HepG2 (cell line): Measurements from ENCODE around the gene MED13L. TPM values are rescaled to one million over a fixed set of nuclear protein-coding genes. Genes with fewer than 3 reads are reported as not detected.

ENCODE experiments used
- ATAC-seq: fragments of 200-7000 bp; cut with Tn5 transposase; 3 replicates; pipeline ENCODE4 v1.9.1; 2020; ENCODE audit warnings: mild to moderate bottlenecking, moderate library complexity
- BruUV-seq: library from RNA; stranded (reverse); fragments of 400-500 nt; replicated peaks from 2 replicates; lab custom pipeline; 2021; lab: Mats Ljungman, UMichigan
- CTCF ChIA-PET: fragments of 300-600 bp; formaldehyde crosslinking; extraction: SDS; loops from one replicate; lab custom pipeline; 2021; ENCODE audit warnings: low total read pairs, inconsistent platforms, low intra/inter-chr PET ratio; lab: Yijun Ruan, JAX
- POLR2A ChIA-PET: fragments of 350-600 bp; sonication (Branson Sonifier 250); formaldehyde crosslinking; loops from one replicate; lab custom pipeline; 2020; ENCODE audit warnings: antibody characterized with exemption, inconsistent platforms; lab: Yijun Ruan, JAX
- DNase-seq: peaks from one replicate; pipeline ENCODE4 v3.0.0-alpha.2; 2015; ENCODE audit warnings: low spot score
- FAIRE-seq: peaks from 3 replicates; lab custom pipeline; 2011; peaks lifted over from hg19 to GRCh38; lab: Jason Lieb, UNC
- H2AFZ ChIP-seq: one replicate; pipeline ENCODE4 v1.6.1; 2011; ENCODE audit warnings: low read length, inconsistent platforms
- H3K27ac ChIP-seq: fragments of 300-600 bp; 3 replicates; pipeline ENCODE4 v1.8.0; 2011; ENCODE audit warnings: mixed run types, mild to moderate bottlenecking, mixed read lengths, low read length, inconsistent platforms; ENCODE audit not compliant: insufficient read depth; ENCODE audit errors: extremely low read length
- H3K27me3 ChIP-seq, 2 experiments: fragments of 200-600 bp in 1 of 2; 2 replicates in 1 of 2; 3 replicates in 1 of 2; pipeline versions ENCODE4 v1.6.0 to v1.8.0; 2011; ENCODE audit warnings: low read length in 2 of 2, mild to moderate bottlenecking in 2 of 2, moderate library complexity in 2 of 2, inconsistent platforms in 1 of 2; ENCODE audit not compliant: insufficient read depth in 2 of 2, control insufficient read depth in 1 of 2
- H3K36me3 ChIP-seq, 2 experiments: fragments of 200-600 bp in 1 of 2; replicated peaks in 1 of 2; 2 replicates in 1 of 2; 3 replicates in 1 of 2; pipeline versions ENCODE4 v1.5.1 to v1.8.0; 2011; ENCODE audit warnings: low read length in 2 of 2, inconsistent platforms in 1 of 2; ENCODE audit not compliant: insufficient read depth in 2 of 2, control insufficient read depth in 1 of 2
- H3K4me1 ChIP-seq: 2 replicates; pipeline ENCODE4 v1.5.1; 2012; ENCODE audit warnings: low read length, inconsistent platforms; ENCODE audit not compliant: insufficient read depth
- H3K4me2 ChIP-seq: 2 replicates; pipeline ENCODE4 v1.6.0; 2011; ENCODE audit warnings: low read depth, low read length, inconsistent platforms
- H3K4me3 ChIP-seq, 3 experiments: fragments of 200-600 bp in 1 of 3; sonication (generic), shearing (Covaris generic) in 1 of 3; replicated peaks in 1 of 3; 2 replicates each; pipeline ENCODE4 v1.5.1; 2011 to 2016; ENCODE audit warnings: low read length in 3 of 3, inconsistent platforms in 2 of 3, low read depth in 2 of 3, mild to moderate bottlenecking in 2 of 3, control low read depth in 1 of 3, mixed read lengths in 1 of 3; ENCODE audit not compliant: insufficient read depth in 1 of 3
- H3K79me2 ChIP-seq: one replicate; pipeline ENCODE4 v1.6.1; 2011; ENCODE audit warnings: low read length, inconsistent platforms; ENCODE audit not compliant: insufficient read depth
- H3K9ac ChIP-seq: 2 replicates; pipeline ENCODE4 v1.6.0; 2011; ENCODE audit warnings: mild to moderate bottlenecking, low read depth, low read length, inconsistent platforms; ENCODE audit not compliant: insufficient read depth
- H3K9me3 ChIP-seq: 2 replicates; pipeline ENCODE4 v1.5.1; 2012; ENCODE audit warnings: mild to moderate bottlenecking, low read length
- H4K20me1 ChIP-seq: 2 replicates; pipeline ENCODE4 v1.6.0; 2011; ENCODE audit warnings: inconsistent platforms, mild to moderate bottlenecking, low read length, moderate library complexity; ENCODE audit not compliant: insufficient read depth
- E2F1 ChIP-seq: sonication (generic); formaldehyde crosslinking; IDR thresholded peaks from 2 replicates; pipeline ENCODE4 v1.5.0; 2020; ENCODE audit warnings: missing genetic modification reagents
- HBP1 ChIP-seq: IDR thresholded peaks from 2 replicates; pipeline ENCODE4 v1.6.1; 2016; ENCODE audit warnings: low read depth, control low read depth
- HOXA5 ChIP-seq: sonication (generic); formaldehyde crosslinking; IDR thresholded peaks from 2 replicates; pipeline ENCODE4 v1.4.0; 2020; ENCODE audit warnings: missing genetic modification reagents
- MTA3 ChIP-seq: sonication (generic); formaldehyde crosslinking; IDR thresholded peaks from 2 replicates; pipeline ENCODE4 v1.4.0; 2020; ENCODE audit warnings: missing genetic modification reagents
- NFATC3 ChIP-seq: sonication (generic); formaldehyde crosslinking; IDR thresholded peaks from 2 replicates; pipeline ENCODE4 v1.5.1; 2020; ENCODE audit warnings: mild to moderate bottlenecking, missing genetic modification reagents
- NRL ChIP-seq: sonication (generic); formaldehyde crosslinking; IDR thresholded peaks from 2 replicates; pipeline ENCODE4 v1.5.0; 2020; ENCODE audit warnings: missing genetic modification reagents, mild to moderate bottlenecking, moderate library complexity, borderline replicate concordance
- REL ChIP-seq: sonication (generic); formaldehyde crosslinking; conservative IDR thresholded peaks from 2 replicates; pipeline ENCODE4 v1.8.0; 2022; ENCODE audit warnings: mild to moderate bottlenecking, missing genetic modification reagents, moderate library complexity
- SOX13 ChIP-seq, 3 experiments: fragments of 450-650 bp in 1 of 3; sonication (generic) in 1 of 3; formaldehyde crosslinking in 1 of 3; IDR thresholded peaks in 2 of 3; conservative IDR thresholded peaks in 1 of 3; 2 replicates each; pipeline versions ENCODE4 v1.5.0 to v1.6.1; 2016 to 2020; ENCODE audit warnings: antibody characterized with exemption in 1 of 3, mild to moderate bottlenecking in 1 of 3, missing compliant biosample characterization in 1 of 3, missing genetic modification reagents in 1 of 3, moderate library complexity in 1 of 3
- SP2 ChIP-seq: sonication (generic); formaldehyde crosslinking; IDR thresholded peaks from 2 replicates; pipeline ENCODE4 v1.5.1; 2020; ENCODE audit warnings: mild to moderate bottlenecking, missing genetic modification reagents
- TOPORS ChIP-seq: sonication (generic); formaldehyde crosslinking; IDR thresholded peaks from 2 replicates; pipeline ENCODE4 v1.8.0; 2023; ENCODE audit warnings: mild to moderate bottlenecking, missing genetic modification reagents
- TP53 ChIP-seq: sonication (generic); formaldehyde crosslinking; conservative IDR thresholded peaks from 2 replicates; pipeline ENCODE4 v1.4.0; 2020; ENCODE audit warnings: missing genetic modification reagents
- ZFY ChIP-seq: sonication (generic); formaldehyde crosslinking; IDR thresholded peaks from 2 replicates; pipeline ENCODE4 v1.4.0; 2020; ENCODE audit warnings: missing genetic modification reagents
- ZFYVE20 ChIP-seq: sonication (generic); formaldehyde crosslinking; IDR thresholded peaks from 2 replicates; pipeline ENCODE4 v1.8.0; 2023; ENCODE audit warnings: low read depth, mild to moderate bottlenecking, moderate library complexity, missing genetic modification reagents, borderline replicate concordance
- ZMYM4 ChIP-seq: sonication (generic); formaldehyde crosslinking; IDR thresholded peaks from 2 replicates; pipeline ENCODE4 v1.8.1; 2023; ENCODE audit warnings: mild to moderate bottlenecking, missing genetic modification reagents
- ZNF224 ChIP-seq: sonication (generic); formaldehyde crosslinking; IDR thresholded peaks from 2 replicates; pipeline ENCODE4 v1.5.0; 2020; ENCODE audit warnings: mild to moderate bottlenecking, missing genetic modification reagents
- ZNF280B ChIP-seq: sonication (generic); formaldehyde crosslinking; IDR thresholded peaks from 2 replicates; pipeline ENCODE4 v1.5.0; 2020; ENCODE audit warnings: missing genetic modification reagents, mild to moderate bottlenecking, borderline replicate concordance
- WGBS: methylation state at CpG from one replicate; pipeline ENCODE4 v1.1.6; 2017; ENCODE audit warnings: low lambda C conversion rate; 5-methylcytosine and 5-hydroxymethylcytosine counted together
- in situ Hi-C: cut with HindIII; loops from 2 replicates; pipeline ENCODE4 v1.10.0; 2017; ENCODE audit warnings: low pct_unique_long_range_greater_than_20kb; ENCODE audit not compliant: extremely low pct_ligation_motif_present
- intact Hi-C: fragments of 100-400 bp; cut with micrococcal nuclease; formaldehyde crosslinking; loops from one replicate; pipeline ENCODE4 v1.10.0; 2022; ENCODE audit not compliant: unreplicated experiment
- polyA plus RNA-seq, 8 experiments: library from polyadenylated mRNA; depleted of rRNA in 3 of 8; stranded (reverse) in 7 of 8; unstranded in 1 of 8; fragments of >200 nt; fragmentation: Illumina TruSeq in 4 of 8; extraction: Trizol in 4 of 8; gene quantifications; 2 replicates each; pipeline versions ENCODE4 v1.2.1 to v1.2.3, GENCODE V29; 2011 to 2016; ENCODE audit warnings: low read depth in 4 of 8, missing spikeins in 1 of 8, mixed read lengths in 1 of 8; ENCODE audit not compliant: insufficient read depth in 1 of 8
- total RNA-seq, 5 experiments: library from RNA; depleted of rRNA; stranded (reverse); fragments of >200 nt; fragmentation: Illumina TruSeq; extraction: Trizol; gene quantifications; 2 replicates each; pipeline ENCODE4 v1.2.3, GENCODE V29; 2016; ENCODE audit warnings: low read depth in 1 of 5

The MED13L gene
- total and polyA plus RNA-seq, 2 of the 13 experiments (the other 11 are each of a cell fraction or from before 2014, with no cell fraction given), result 24.8 to 38.9 TPM

GRCh38 chr12:115988212-115988611 lies 289.3 kb downstream of the MED13L start:
- TF ChIP-seq MTA3 (no peak), ZNF224 (CRISPR knock-in tag) (no peak)
- Histone ChIP-seq H3K27me3 (no peaks in the 10 kb centered on the region), H3K9ac (no peak overlapping the region), H3K27ac (no peak overlapping the region), H3K36me3 (peaks cover 12 to 44% of the 10 kb centered on the region in 2 experiments), H2AFZ (no peak overlapping the region), H3K4me3 (no peak overlapping the region), H3K4me2 (no peak overlapping the region), H4K20me1 (no peaks in the 10 kb centered on the region), H3K79me2 (no peaks in the 10 kb centered on the region), H3K4me1 (peaks cover 8% of the 10 kb centered on the region), H3K9me3 (no peaks in the 10 kb centered on the region)
- intact Hi-C loops, result no loop called here
- FAIRE-seq (no peak), DNase-seq (no peak), ATAC-seq (no peak)
- 96% methylated on average over 2 of the region's 2 CpGs for whole genome bisulfite sequencing
- CTCF ChIA-PET, result no interaction called here
- no TSS peak for BruUV-seq
- in situ Hi-C loops, result no loop called here
- POLR2A ChIA-PET, result no interaction called here

GRCh38 chr12:115984616-115985015 lies 292.9 kb downstream of the MED13L start:
- Histone ChIP-seq H3K27me3 (no peaks in the 10 kb centered on the region), H2AFZ (no peak overlapping the region), H3K9me3 (no peaks in the 10 kb centered on the region), H3K36me3 (peaks cover 13 to 48% of the 10 kb centered on the region in 2 experiments), H3K4me3 (no peak overlapping the region), H4K20me1 (no peaks in the 10 kb centered on the region), H3K27ac (no peak overlapping the region), H3K9ac (no peak overlapping the region), H3K4me2 (no peak overlapping the region), H3K4me1 (peaks cover 8% of the 10 kb centered on the region), H3K79me2 (no peaks in the 10 kb centered on the region)
- ATAC-seq (no peak), DNase-seq (no peak), FAIRE-seq (no peak)
- POLR2A ChIA-PET, result no interaction called here
- CTCF ChIA-PET, result no interaction called here
- in situ Hi-C loops (no loop called here), intact Hi-C loops (no loop called here)
- WGBS, result 99% methylated on average over 4 of the region's 4 CpGs
- BruUV-seq, result no TSS peak
- TF ChIP-seq REL (CRISPR knock-in tag) (no peak), HOXA5 (CRISPR knock-in tag) (no peak), TP53 (CRISPR knock-in tag) (no peak), NFATC3 (CRISPR knock-in tag) (no peak), ZMYM4 (CRISPR knock-in tag) (no peak), ZNF280B (CRISPR knock-in tag) (no peak), SP2 (CRISPR knock-in tag) (no peak), E2F1 (CRISPR knock-in tag) (no peak), ZFYVE20 (CRISPR knock-in tag) (no peak), NRL (no peak), TOPORS (no peak), SOX13 (IDR thresholded peaks at IDR 0.05) (no peak), SOX13 (CRISPR knock-in tag; conservative IDR thresholded peaks at IDR 0.05 in 1 of 2, IDR thresholded peaks at IDR 0.05 in 1 of 2) (no peak), HBP1 (CRISPR knock-in tag) (no peak), ZFY (CRISPR knock-in tag) (no peak)
